ENCODE measurements around the gene FRMPD4.

DNA sequence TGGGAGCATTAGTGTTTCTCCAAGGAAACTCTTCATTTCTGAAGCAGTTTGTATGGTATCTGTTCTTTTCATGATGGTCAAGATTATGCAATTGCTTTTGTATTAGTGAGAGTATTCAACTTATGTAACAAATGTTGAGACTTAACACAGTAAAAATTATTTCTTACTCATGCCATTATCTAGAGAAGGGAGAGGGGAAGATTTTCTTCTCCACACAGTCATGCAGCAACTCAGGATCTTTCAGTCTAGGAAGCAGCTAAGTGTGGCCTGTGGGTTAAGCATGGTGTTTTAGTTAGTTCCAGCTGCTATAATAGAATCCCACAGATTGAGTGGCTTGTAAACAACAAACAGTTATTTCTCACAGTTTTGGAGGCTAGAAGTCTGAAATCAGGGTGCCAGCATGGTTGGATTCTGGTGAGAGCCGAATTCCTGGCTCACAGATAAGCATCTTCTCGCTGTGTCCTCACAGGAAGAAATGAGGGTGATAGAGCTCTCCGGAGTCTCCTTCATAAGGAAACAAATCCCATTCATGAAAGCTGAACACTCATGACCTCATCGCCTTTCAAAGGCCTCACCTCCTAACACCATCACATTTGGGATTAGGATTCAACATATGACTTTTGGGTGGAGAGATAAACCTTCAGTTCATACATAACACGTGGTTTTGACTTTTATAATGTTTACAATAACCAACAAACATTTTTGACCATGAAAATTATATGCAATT lies 101.2 kb downstream of the FRMPD4 start:
- TF ChIP-seq, protein P1, sequence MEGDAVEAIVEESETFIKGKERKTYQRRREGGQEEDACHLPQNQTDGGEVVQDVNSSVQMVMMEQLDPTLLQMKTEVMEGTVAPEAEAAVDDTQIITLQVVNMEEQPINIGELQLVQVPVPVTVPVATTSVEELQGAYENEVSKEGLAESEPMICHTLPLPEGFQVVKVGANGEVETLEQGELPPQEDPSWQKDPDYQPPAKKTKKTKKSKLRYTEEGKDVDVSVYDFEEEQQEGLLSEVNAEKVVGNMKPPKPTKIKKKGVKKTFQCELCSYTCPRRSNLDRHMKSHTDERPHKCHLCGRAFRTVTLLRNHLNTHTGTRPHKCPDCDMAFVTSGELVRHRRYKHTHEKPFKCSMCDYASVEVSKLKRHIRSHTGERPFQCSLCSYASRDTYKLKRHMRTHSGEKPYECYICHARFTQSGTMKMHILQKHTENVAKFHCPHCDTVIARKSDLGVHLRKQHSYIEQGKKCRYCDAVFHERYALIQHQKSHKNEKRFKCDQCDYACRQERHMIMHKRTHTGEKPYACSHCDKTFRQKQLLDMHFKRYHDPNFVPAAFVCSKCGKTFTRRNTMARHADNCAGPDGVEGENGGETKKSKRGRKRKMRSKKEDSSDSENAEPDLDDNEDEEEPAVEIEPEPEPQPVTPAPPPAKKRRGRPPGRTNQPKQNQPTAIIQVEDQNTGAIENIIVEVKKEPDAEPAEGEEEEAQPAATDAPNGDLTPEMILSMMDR (IDR thresholded peaks at IDR 0.05), result no peak
- TF ChIP-seq, protein P2, sequence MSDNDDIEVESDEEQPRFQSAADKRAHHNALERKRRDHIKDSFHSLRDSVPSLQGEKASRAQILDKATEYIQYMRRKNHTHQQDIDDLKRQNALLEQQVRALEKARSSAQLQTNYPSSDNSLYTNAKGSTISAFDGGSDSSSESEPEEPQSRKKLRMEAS (IDR thresholded peaks at IDR 0.05), result no peak
- TF ChIP-seq NR3C1 (IDR thresholded peaks at IDR 0.05) (no peak), RARB (CRISPR knock-in tag; IDR thresholded peaks at IDR 0.05) (no peak), SMC3 (IDR thresholded peaks at IDR 0.05) (no peak), MYC (IDR thresholded peaks at IDR 0.05; ENCODE audit: borderline replicate concordance, low read length) (no peak), ZSCAN20 (CRISPR knock-in tag; IDR thresholded peaks at IDR 0.05) (no peak)
- TF ChIP-seq, protein P3, sequence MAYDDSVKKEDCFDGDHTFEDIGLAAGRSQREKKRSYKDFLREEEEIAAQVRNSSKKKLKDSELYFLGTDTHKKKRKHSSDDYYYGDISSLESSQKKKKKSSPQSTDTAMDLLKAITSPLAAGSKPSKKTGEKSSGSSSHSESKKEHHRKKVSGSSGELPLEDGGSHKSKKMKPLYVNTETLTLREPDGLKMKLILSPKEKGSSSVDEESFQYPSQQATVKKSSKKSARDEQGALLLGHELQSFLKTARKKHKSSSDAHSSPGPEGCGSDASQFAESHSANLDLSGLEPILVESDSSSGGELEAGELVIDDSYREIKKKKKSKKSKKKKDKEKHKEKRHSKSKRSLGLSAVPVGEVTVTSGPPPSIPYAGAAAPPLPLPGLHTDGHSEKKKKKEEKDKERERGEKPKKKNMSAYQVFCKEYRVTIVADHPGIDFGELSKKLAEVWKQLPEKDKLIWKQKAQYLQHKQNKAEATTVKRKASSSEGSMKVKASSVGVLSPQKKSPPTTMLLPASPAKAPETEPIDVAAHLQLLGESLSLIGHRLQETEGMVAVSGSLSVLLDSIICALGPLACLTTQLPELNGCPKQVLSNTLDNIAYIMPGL (CRISPR knock-in tag; IDR thresholded peaks at IDR 0.05; ENCODE audit: borderline replicate concordance), result no peak

Data from A549 (cell line).